Measurements from ENCODE around the gene TRIM9.

The TRIM9 gene

GRCh38 chr14:51093371-51094281 is 1.3 kb downstream of the TRIM9 start:
- DNase-seq, result peak; percentile 24

GRCh38 chr14:51092965-51093364 is 1.9 kb downstream of the TRIM9 start:
- no peak for DNase-seq

- no peak for DNase-seq
Observed at GRCh38 chr14:51089278-51089677, 5.6 kb downstream of the TRIM9 start.

- no peak for DNase-seq
Observed at GRCh38 chr14:51087031-51087441, 7.9 kb downstream of the TRIM9 start.

GRCh38 chr14:51086044-51086443 is 8.9 kb downstream of the TRIM9 start:
- DNase-seq, result no peak

DNA sequence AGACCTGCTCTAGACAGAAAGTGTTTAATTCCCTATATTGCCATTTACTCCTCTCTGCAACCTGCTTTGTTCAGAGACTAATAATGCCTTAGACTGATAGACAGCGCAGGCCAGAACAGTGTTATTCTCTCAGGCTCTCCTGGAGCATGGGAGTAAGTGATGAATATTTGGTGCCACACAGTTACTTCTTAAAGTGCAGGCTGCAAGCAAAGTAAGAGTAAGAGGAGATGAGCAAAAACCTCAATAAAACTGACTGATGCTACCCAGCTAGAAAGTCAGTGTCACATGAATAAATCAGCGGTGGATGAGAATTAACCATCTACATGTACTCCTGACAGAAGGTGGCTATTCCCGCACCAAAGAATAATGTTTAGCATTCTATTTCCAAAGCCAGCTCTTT is 9.9 kb downstream of the TRIM9 start:
- DNase-seq, result no peak

GRCh38 chr14:51084507-51084906 is 10.4 kb downstream of the TRIM9 start:
- DNase-seq, result no peak

DNA sequence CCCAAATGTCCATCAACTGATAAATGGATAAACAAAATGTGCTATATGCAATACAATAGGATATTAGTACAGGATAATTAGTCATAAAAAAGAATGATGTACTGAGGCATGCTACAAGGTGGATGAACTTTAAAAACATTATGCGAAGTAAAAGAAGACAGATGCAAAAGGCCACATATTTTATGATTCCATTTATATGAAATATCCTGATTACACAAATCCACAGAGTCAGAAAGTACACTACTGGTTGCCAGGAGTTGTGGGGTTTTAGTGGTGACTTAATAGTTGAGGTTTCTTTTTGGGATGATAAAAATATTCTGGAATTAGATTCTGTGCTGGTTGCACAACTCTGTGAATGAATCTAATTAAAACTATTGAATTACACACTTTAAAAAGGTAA is 12.6 kb downstream of the TRIM9 start:
- no peak for DNase-seq

- no peak for DNase-seq
Observed at GRCh38 chr14:51081712-51082111, 13.2 kb downstream of the TRIM9 start.

GRCh38 chr14:51081209-51081608 is 13.7 kb downstream of the TRIM9 start:
- no peak for DNase-seq

GRCh38 chr14:51080645-51081044 is 14.3 kb downstream of the TRIM9 start:
- DNase-seq, result no peak

GRCh38 chr14:51079489-51079888 is 15.4 kb downstream of the TRIM9 start:
- DNase-seq, result no peak

DNA sequence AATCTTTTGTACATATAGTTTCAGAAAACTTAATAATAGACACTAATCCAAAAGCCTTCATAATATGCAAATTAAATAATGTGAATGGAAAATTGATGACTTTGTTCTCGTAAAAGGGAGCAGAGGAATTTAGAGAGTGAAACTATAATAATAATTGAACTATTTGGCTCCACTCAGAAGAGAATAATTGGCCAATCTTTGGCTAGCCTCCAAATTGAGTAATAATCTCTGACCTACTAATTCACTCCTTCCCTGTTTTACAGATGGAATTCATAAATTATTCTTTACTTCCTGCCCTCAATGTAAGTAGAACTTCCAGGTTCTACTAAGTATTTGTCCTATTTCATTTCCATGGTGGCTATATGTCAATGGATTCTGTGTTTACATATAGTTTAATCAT is 15.8 kb downstream of the TRIM9 start:
- no peak for DNase-seq

DNA sequence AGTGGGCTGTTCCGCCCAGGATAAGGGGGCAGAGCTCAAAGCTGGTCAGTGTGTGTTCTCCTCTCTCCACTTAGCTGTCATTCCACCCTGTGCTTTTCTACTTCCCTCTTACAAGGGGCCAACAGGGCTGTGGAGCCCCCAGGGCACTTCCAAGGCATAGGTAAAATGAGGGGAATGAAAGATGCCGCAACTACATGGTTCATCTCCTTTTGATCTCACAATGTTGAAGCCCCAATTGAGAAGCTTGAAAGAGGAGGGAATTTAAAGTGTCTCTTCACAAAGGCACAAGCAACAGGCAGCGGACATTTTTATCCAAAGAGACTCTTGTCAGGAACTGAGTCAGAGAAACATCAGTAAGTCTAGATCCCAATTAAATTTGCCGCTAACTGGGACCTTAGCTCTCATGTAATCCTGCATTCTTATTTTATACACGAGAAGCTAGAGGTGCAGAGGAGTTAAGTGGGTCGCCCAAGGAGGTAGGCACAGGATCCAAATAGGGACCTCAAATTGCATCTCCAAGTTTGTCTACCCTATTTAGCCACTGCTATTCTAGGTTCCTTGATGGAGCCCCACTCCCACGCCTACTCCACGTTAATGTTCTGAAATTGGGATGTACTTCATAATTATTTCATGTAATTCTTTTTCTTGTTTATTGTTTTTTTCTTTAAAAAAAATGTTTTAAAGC is 20.1 kb downstream of the TRIM9 start:
- DNase-seq, result no peak

- no peak for DNase-seq
Observed at GRCh38 chr14:51073731-51074130, 21.2 kb downstream of the TRIM9 start.

- no peak for DNase-seq
Observed at GRCh38 chr14:51072976-51073375, 21.9 kb downstream of the TRIM9 start.

DNA sequence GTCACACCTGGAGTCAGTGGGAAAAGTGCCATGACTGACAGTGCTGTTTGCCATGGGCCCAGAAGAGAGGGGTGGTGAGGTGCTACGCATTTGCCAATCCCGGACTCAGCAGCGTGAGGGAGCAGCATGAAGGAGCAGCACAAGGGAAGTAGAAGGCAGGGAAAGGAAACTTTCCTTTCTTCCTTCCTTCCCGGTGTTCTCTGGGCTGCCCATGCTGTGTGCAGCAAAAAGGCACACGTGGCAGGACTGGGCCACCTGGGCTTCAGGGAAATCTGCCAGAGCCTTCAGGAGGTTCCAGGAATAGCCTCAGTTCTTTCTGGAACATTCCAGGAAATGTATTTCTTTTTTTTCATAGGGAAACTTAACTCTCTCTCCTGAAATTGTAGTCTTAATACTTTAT is 23.0 kb downstream of the TRIM9 start:
- DNase-seq, result no peak

GRCh38 chr14:51070726-51071125 is 24.2 kb downstream of the TRIM9 start:
- DNase-seq, result no peak

DNA sequence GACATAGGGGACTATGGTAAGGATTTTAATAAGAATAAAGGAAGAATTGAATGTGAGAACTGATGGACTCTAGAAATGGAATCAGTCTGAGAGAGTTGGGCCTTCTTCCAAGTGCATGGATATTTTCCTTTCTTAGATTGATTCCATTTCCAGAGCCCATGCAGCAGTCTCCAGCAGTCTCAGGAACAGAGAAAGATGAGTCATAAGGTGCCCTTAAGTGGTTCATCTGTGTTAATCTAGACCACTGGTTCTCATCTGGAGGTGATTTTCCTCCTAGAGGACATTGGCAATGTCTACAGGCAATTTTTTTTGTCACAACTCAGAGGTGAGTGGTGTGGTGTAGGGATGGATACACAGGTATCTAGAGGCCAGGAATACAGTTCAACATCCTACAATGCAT is 25.9 kb downstream of the TRIM9 start:
- no peak for DNase-seq

- no peak for DNase-seq
Observed at GRCh38 chr14:51068268-51068667, 26.6 kb downstream of the TRIM9 start.

DNA sequence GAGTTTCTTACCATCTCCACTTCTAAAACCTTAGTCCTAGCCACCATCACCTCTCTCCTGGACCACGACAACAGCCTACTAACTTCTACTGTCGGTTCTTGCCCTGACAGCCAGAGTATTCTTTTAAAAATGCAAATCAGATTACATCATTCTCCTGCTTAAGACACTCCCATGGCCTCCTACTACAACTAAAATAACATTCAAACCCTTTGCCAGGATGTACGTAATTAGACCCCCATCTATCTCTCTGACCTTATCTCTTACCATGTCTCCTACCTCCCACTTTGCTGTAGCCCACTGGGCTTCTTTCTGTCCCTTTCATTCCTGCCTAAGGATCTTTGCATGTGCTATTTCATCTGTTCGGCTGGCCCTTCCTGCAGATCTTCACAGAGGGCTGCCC is 27.6 kb downstream of the TRIM9 start:
- no peak for DNase-seq

DNA sequence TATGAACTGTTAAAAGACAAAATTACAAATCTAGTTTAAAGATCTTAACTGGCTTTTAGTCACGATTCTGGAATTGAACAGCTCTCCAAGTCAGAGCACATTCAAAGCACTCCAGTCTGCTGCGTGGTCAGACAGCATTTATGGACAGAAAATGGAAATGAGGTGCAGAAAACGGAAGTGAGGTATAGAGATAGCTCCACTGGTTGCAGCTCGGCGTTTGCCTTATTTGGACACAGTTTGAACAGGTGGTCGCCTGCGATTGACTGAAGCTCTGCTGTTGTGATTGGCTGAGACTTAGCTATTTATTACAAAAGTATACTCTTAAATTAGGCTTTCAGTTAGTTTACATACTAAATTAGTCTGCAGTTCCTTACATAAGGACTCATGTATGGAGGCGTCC is 28.3 kb downstream of the TRIM9 start:
- no peak for DNase-seq

- DNase-seq, result no peak
Observed at GRCh38 chr14:51059032-51059431, 35.9 kb downstream of the TRIM9 start.

DNA sequence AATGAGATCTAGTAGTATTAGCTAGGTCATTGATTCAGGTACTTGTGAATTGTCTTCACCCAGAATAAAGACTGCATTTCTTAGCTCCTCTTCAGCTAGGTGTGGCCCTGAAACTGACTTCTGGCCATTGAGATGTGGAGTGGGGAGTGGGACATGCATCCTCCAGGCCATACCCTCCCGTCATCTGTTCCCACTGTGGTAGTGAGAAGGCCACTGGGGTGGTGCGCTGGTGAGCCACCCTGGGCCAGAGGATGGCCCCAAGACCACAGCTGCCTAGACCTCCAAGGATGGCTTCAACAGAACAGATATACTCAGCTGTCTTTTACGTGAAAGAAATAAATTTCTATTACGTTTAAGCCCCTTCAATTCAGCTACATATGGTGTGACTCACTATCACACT is 36.5 kb downstream of the TRIM9 start:
- DNase-seq, result no peak
